Omental fat pad (tissue), 4 donors: ENCODE measurements around the gene KCNS1. TPM values are rescaled to one million over a fixed set of nuclear protein-coding genes. Genes with fewer than 3 reads are reported as not detected.

ENCODE experiments used
- ATAC-seq: fragments of 150-250 bp; one replicate; pipeline ENCODE4 v1.9.1; 2016; ENCODE audit warnings: mild to moderate bottlenecking, moderate library complexity; ENCODE audit not compliant: low FRiP score
- DNase-seq: peaks from one replicate; pipeline ENCODE4 v3.0.0-alpha.2; 2019; ENCODE audit warnings: low spot score
- total RNA-seq, 4 donors: library from RNA; depleted of rRNA; stranded (reverse); fragments of >200 nt; gene quantifications; one replicate each; pipeline ENCODE4 v1.1.0, GENCODE V29; 2016
- TF ChIP-seq, protein P1 (sequence below), 3 donors: fragments of 450-650 bp; IDR thresholded peaks; one replicate each; pipeline ENCODE4 v1.5.1; 2016 to 2017; ENCODE audit warnings: antibody characterized with exemption in 3 of 3, mild to moderate bottlenecking in 3 of 3, moderate library complexity in 2 of 3

Gene KCNS1
- total RNA-seq, 4 donors from 2014 or later = 0.47 to 0.60 (median 0.56) TPM; not detected in 1

- DNase-seq (no peak), ATAC-seq (peak; percentile 95)
Observed at GRCh38 chr20:45128099-45128498, 27.2 kb upstream of the KCNS1 start.

DNA sequence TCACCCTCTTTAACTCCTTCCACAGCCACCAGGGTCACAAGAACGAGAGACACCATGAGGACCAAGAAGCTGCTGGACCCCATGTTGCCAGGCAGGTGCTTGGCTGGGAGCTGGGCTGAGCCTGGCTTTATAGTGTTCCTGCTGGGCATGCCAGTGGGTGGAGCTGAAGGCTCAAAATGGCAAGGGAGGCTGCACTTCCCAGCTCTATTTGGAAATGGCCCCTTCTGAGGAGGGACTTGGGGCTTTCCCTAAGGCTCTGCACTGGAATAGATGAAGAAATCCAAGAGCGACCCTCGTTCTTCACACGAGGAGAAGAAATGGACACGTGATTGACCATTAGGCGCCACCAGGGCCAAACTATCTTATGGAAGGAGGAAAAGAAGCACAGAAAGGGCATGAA lies 23.4 kb upstream of the KCNS1 start, which contains the start of gene WFDC12:
TSS of gene WFDC12 (minus strand) at position 101 of the 400 bp plus-strand sequence. CDS start at position 83, 18 bp downstream.
- ATAC-seq (no peak), DNase-seq (no peak)
- TF ChIP-seq, protein P1, sequence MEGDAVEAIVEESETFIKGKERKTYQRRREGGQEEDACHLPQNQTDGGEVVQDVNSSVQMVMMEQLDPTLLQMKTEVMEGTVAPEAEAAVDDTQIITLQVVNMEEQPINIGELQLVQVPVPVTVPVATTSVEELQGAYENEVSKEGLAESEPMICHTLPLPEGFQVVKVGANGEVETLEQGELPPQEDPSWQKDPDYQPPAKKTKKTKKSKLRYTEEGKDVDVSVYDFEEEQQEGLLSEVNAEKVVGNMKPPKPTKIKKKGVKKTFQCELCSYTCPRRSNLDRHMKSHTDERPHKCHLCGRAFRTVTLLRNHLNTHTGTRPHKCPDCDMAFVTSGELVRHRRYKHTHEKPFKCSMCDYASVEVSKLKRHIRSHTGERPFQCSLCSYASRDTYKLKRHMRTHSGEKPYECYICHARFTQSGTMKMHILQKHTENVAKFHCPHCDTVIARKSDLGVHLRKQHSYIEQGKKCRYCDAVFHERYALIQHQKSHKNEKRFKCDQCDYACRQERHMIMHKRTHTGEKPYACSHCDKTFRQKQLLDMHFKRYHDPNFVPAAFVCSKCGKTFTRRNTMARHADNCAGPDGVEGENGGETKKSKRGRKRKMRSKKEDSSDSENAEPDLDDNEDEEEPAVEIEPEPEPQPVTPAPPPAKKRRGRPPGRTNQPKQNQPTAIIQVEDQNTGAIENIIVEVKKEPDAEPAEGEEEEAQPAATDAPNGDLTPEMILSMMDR (IDR thresholded peaks at IDR 0.05) = no peak

More at GRCh38 chr20:45128099-45128498, 27.2 kb upstream of the KCNS1 start:
- TF ChIP-seq, protein P1 (IDR thresholded peaks at IDR 0.05) = no peak

GRCh38 chr20:45121388-45121787 lies 20.5 kb upstream of the KCNS1 start:
- DNase-seq = no peak
- no peak for ATAC-seq
- TF ChIP-seq, protein P1 (IDR thresholded peaks at IDR 0.05) = no peak

- TF ChIP-seq, protein P1 (IDR thresholded peaks at IDR 0.05) = no peak
- ATAC-seq = no peak
Observed at GRCh38 chr20:45119556-45120266, 18.8 kb upstream of the KCNS1 start.

DNA sequence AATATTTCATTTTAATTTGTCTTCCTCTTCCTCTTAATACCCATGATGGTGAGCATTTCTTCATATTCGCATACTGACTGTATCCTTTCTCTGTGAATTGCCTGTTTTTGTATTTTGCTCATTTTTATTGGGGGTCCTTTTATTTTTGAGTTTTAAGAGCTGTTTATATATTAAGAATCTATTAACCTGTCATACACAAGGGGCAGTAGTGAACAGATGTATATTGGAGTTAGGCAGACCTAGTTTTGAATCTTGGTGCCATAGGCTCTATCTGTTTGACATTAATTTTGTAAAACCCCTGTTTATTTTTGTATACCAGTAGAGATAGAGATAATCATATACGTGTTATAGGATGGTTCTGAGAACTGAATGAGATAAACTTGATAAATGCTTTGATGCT lies 17.1 kb upstream of the KCNS1 start:
- DNase-seq = no peak
- no peak for ATAC-seq
- TF ChIP-seq, protein P1 (IDR thresholded peaks at IDR 0.05) = no peak

More at GRCh38 chr20:45119556-45120266, 18.8 kb upstream of the KCNS1 start:
- DNase-seq = no peak

- no peak for DNase-seq
- ATAC-seq = no peak
- TF ChIP-seq, protein P1 (IDR thresholded peaks at IDR 0.05) = no peak
Observed at GRCh38 chr20:45117581-45117980, 16.7 kb upstream of the KCNS1 start.

DNA sequence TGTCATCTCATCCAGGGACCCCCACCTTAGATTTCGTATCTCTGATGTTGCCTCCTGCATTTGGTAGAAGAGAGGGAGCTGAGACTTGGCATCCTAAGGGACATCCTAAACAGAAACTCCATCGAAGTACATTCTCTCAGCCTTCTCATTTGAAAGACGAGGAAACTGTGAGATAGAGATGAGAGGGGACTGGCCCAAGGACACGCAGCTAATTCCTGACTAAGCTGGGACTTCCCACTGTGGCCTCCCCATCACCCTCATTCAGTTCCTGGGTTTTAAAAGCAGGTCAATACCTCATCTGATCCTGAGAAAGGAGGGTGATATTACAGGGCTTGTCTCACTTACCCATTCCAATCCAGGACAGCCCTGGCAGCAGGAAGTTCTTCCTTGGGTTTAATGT lies 14.9 kb upstream of the KCNS1 start:
- no peak for ATAC-seq
- DNase-seq = no peak
- TF ChIP-seq, protein P1 (IDR thresholded peaks at IDR 0.05) = no peak
